HCT116 (cell line): Measurements from ENCODE around the gene TARBP2. TPM values are rescaled to one million over a fixed set of nuclear protein-coding genes. Genes with fewer than 3 reads are reported as not detected.

Source experiments
- ATAC-seq: fragments of 200-7000 bp; cut with Tn5 transposase; 2 replicates; pipeline ENCODE4 v1.9.1; 2020; ENCODE audit warnings: mild to moderate bottlenecking, moderate library complexity
- BruUV-seq: library from RNA; stranded (reverse); fragments of 400-500 nt; replicated peaks from 2 replicates; lab custom pipeline; 2021; lab: Mats Ljungman, UMichigan
- CTCF ChIA-PET: fragments of 300-600 bp; sonication (Branson Sonifier 250); formaldehyde crosslinking; loops from one replicate; lab custom pipeline; 2021; ENCODE audit warnings: antibody characterized with exemption; lab: Charles Lee
- POLR2A ChIA-PET: fragments of 300-600, 350-600 bp; sonication (Branson Sonifier 250); formaldehyde crosslinking; loops from one replicate; lab custom pipeline; 2021; ENCODE audit warnings: antibody characterized with exemption; lab: Charles Lee
- RAD21 ChIA-PET, 2 experiments: fragments of 300-600 bp; sonication (Branson Sonifier 250); formaldehyde crosslinking; loops; one replicate each; lab custom pipeline; 2023; ENCODE audit warnings: low total read pairs in 2 of 2; ENCODE audit not compliant: uncharacterized antibody in 2 of 2, unreplicated experiment in 2 of 2, low non-redundant PET in 1 of 2; lab: Charles Lee
- DNase-seq: peaks from one replicate; pipeline ENCODE4 v3.0.0-alpha.2; 2010; ENCODE audit warnings: low read depth, low spot score
- H2AFZ ChIP-seq: fragments of 200-600 bp; shearing (Covaris generic), sonication (generic); 2 replicates; pipeline ENCODE4 v1.6.1; 2017; ENCODE audit warnings: low read depth, mixed run types, mixed read lengths, antibody characterized with exemption, low read length; ENCODE audit not compliant: poor library complexity, severe bottlenecking
- H3K27ac ChIP-seq: 2 replicates; pipeline ENCODE4 v1.5.1; 2012; ENCODE audit warnings: low read depth, low read length
- H3K27me3 ChIP-seq: fragments of 200-600 bp; sonication (generic); 2 replicates; pipeline ENCODE4 v1.6.1; 2016; ENCODE audit warnings: mixed run types, low read length, mixed read lengths; ENCODE audit not compliant: insufficient read depth
- H3K36me3 ChIP-seq, 2 experiments: fragments of 200-500 bp in 1 of 2; fragments of 200-600 bp in 1 of 2; sonication (Bioruptor generic) in 1 of 2; sonication (generic) in 1 of 2; 2 replicates each; pipeline versions ENCODE4 v1.5.1 to v1.6.1; 2014 to 2016; ENCODE audit warnings: low read length in 2 of 2, inconsistent platforms in 1 of 2, mixed read lengths in 1 of 2, mixed run types in 1 of 2; ENCODE audit not compliant: insufficient read depth in 2 of 2, control insufficient read depth in 1 of 2
- H3K4me1 ChIP-seq, 2 experiments: fragments of 200-600 bp in 1 of 2; sonication (generic) in 1 of 2; 2 replicates each; pipeline versions ENCODE4 v1.5.1 to v1.6.1; 2012 to 2017; ENCODE audit warnings: low read length in 2 of 2, inconsistent platforms in 1 of 2, mild to moderate bottlenecking in 1 of 2, mixed read lengths in 1 of 2, mixed run types in 1 of 2, moderate library complexity in 1 of 2; ENCODE audit not compliant: insufficient read depth in 2 of 2, control insufficient read depth in 1 of 2
- H3K4me2 ChIP-seq: fragments of 200-600 bp; sonication (generic); 2 replicates; pipeline ENCODE4 v1.6.1; 2017; ENCODE audit warnings: mixed run types, low read length, mixed read lengths
- H3K4me3 ChIP-seq, 2 experiments: fragments of 200-600 bp in 1 of 2; sonication (generic) in 1 of 2; replicated peaks in 1 of 2; 2 replicates each; pipeline ENCODE4 v1.5.1; 2011 to 2016; ENCODE audit warnings: low read length in 2 of 2, control low read depth in 1 of 2, low read depth in 1 of 2, mild to moderate bottlenecking in 1 of 2, mixed read lengths in 1 of 2, mixed run types in 1 of 2
- H3K79me2 ChIP-seq: fragments of 200-600 bp; sonication (generic); 2 replicates; pipeline ENCODE4 v1.6.1; 2017; ENCODE audit warnings: mild to moderate bottlenecking, mixed run types, low read length, moderate library complexity, mixed read lengths; ENCODE audit not compliant: insufficient read depth
- H3K9ac ChIP-seq: fragments of 200-600 bp; sonication (generic); 2 replicates; pipeline ENCODE4 v1.6.1; 2016; ENCODE audit warnings: low read length, mixed read lengths
- H3K9me2 ChIP-seq: fragments of 200-600 bp; sonication (generic), shearing (Covaris generic); 2 replicates; pipeline ENCODE4 v1.6.1; 2017; ENCODE audit warnings: mixed run types, mild to moderate bottlenecking, moderate library complexity; ENCODE audit not compliant: insufficient read depth
- H3K9me3 ChIP-seq, 2 experiments: fragments of 200-500 bp in 1 of 2; fragments of 200-600 bp in 1 of 2; sonication (Bioruptor generic) in 1 of 2; sonication (generic) in 1 of 2; 2 replicates each; pipeline ENCODE4 v1.6.1; 2014 to 2017; ENCODE audit warnings: low read length in 2 of 2, mixed read lengths in 2 of 2, inconsistent platforms in 1 of 2, low read depth in 1 of 2, mild to moderate bottlenecking in 1 of 2, mixed run types in 1 of 2, moderate library complexity in 1 of 2; ENCODE audit not compliant: control insufficient read depth in 1 of 2, insufficient read depth in 1 of 2
- H4K20me1 ChIP-seq: fragments of 200-600 bp; sonication (generic), shearing (Covaris generic); 2 replicates; pipeline ENCODE4 v1.6.1; 2017; ENCODE audit warnings: mixed run types, mild to moderate bottlenecking, moderate library complexity; ENCODE audit not compliant: insufficient read depth
- ATF3 ChIP-seq: IDR thresholded peaks from 2 replicates; pipeline ENCODE4 v1.6.1; 2012
- CEBPB ChIP-seq: IDR thresholded peaks from 2 replicates; pipeline ENCODE4 v1.6.1; 2012; ENCODE audit warnings: low read depth
- EGR1 ChIP-seq: IDR thresholded peaks from 2 replicates; pipeline ENCODE4 v1.6.1; 2012; ENCODE audit warnings: low read depth
- ELF1 ChIP-seq: IDR thresholded peaks from 2 replicates; pipeline ENCODE4 v1.6.1; 2012; ENCODE audit warnings: low read depth, borderline replicate concordance
- EZH2 ChIP-seq: fragments of 200-600 bp; sonication (generic); IDR thresholded peaks from 2 replicates; pipeline ENCODE4 v1.6.1; 2017; ENCODE audit warnings: antibody characterized with exemption, mixed run types
- EZH2phosphoT487 ChIP-seq: fragments of 200-600 bp; IDR thresholded peaks from 2 replicates; pipeline ENCODE4 v1.6.1; 2018; ENCODE audit warnings: antibody characterized with exemption, borderline replicate concordance
- FOSL1 ChIP-seq: IDR thresholded peaks from 2 replicates; pipeline ENCODE4 v1.6.1; 2012; ENCODE audit warnings: low read depth
- JUND ChIP-seq: IDR thresholded peaks from 2 replicates; pipeline ENCODE4 v1.6.1; 2012
- MAX ChIP-seq: IDR thresholded peaks from 2 replicates; pipeline ENCODE4 v1.6.1; 2012
- POLR2AphosphoS5 ChIP-seq: IDR thresholded peaks from 2 replicates; pipeline ENCODE4 v1.6.1; 2011; ENCODE audit warnings: mild to moderate bottlenecking, low read depth, low read length, moderate library complexity
- REST ChIP-seq: IDR thresholded peaks from 2 replicates; pipeline ENCODE4 v1.6.1; 2012; ENCODE audit warnings: low read depth
- SIN3A ChIP-seq: IDR thresholded peaks from 2 replicates; pipeline ENCODE4 v1.6.1; 2012; ENCODE audit warnings: low read depth
- SP1 ChIP-seq: IDR thresholded peaks from 2 replicates; pipeline ENCODE4 v1.6.1; 2012; ENCODE audit warnings: low read depth
- SRF ChIP-seq: IDR thresholded peaks from 2 replicates; pipeline ENCODE4 v1.6.1; 2012; ENCODE audit warnings: low read depth
- YY1 ChIP-seq: IDR thresholded peaks from 2 replicates; pipeline ENCODE4 v1.6.1; 2011; ENCODE audit warnings: low read length, low read depth, moderate library complexity, mild to moderate bottlenecking; ENCODE audit not compliant: insufficient replicate concordance; ENCODE audit errors: extremely low read depth
- intact Hi-C: fragments of 100-400 bp; cut with micrococcal nuclease; formaldehyde crosslinking; loops from 2 replicates; pipeline ENCODE4 v1.10.0; 2022
- total RNA-seq: library from RNA; stranded (reverse); gene quantifications from one replicate; pipeline ENCODE4 v1.2.1, GENCODE V29; 2021; ENCODE audit not compliant: unreplicated experiment

TARBP2 gene
- total RNA-seq, 1 experiment from 2014 or later: 40.1 TPM

GRCh38 chr12:53452159-53453077 lies 48.7 kb upstream of the TARBP2 start (continued):
- TF ChIP-seq REST (no peak), ATF3 (no peak), MAX (peak; percentile 13; the same call in 1 of the 2 replicates), JUND (no peak), EGR1 (0 out of 2 replicates have a peak, but pooled peaks have one; percentile 26)

- no peak for ATAC-seq
- no TSS peak for BruUV-seq
- POLR2A ChIA-PET: no interaction called here
- Histone ChIP-seq H3K9me2 (no peaks in the 10 kb centered on the region), H3K27ac (no peak overlapping the region), H3K27me3 (no peaks in the 10 kb centered on the region), H3K36me3 (peaks cover 44 to 55% of the 10 kb centered on the region in 2 experiments), H3K79me2 (peaks cover 70% of the 10 kb centered on the region), H4K20me1 (peaks cover 49% of the 10 kb centered on the region; the same call in 1 of the 2 replicates), H2AFZ (no peak overlapping the region), H3K4me1 (peaks cover 0 to 14% of the 10 kb centered on the region in 2 experiments; a peak in 3 of 4 replicates), H3K4me3 (no peak overlapping the region), H3K9ac (peak overlapping the region; percentile 98; the same call in 1 of the 2 replicates), H3K9me3 (no peaks in the 10 kb centered on the region), H3K4me2 (peak overlapping the region; percentile 75; the same call in 1 of the 2 replicates)
- CTCF ChIA-PET: no interaction called here
- RAD21 ChIA-PET: no interaction called here
- DNase-seq: no peak
- intact Hi-C loops: loop anchor here (5.0 kb wide), 1 partner anchor 72 kb away; the partner anchor contains the start of gene SP1
- TF ChIP-seq SRF (no peak), SIN3A (no peak), MAX (no peak), YY1 (no peak), ELF1 (no peak), POLR2AphosphoS5 (no peak), ATF3 (no peak), EGR1 (no peak), EZH2 (no peak), FOSL1 (no peak), CEBPB (no peak), JUND (no peak), EZH2phosphoT487 (no peak), SP1 (no peak)
These were observed 47.0 kb upstream of the TARBP2 start for GRCh38 chr12:53453953-53454640.
